NCI-H187 (cell line): Measurements from ENCODE around the gene APOBEC3C.
"Not testable (repeated sequence)": the region's sequence is repeated elsewhere in the genome, so short reads cannot be mapped to it uniquely, and the experiment has no call there.

ENCODE experiments used
- DNase-seq, 2 experiments: peaks; one replicate each; lab custom pipeline; 2025; lab: John Stamatoyannopoulos, UW

The APOBEC3C gene

DNA sequence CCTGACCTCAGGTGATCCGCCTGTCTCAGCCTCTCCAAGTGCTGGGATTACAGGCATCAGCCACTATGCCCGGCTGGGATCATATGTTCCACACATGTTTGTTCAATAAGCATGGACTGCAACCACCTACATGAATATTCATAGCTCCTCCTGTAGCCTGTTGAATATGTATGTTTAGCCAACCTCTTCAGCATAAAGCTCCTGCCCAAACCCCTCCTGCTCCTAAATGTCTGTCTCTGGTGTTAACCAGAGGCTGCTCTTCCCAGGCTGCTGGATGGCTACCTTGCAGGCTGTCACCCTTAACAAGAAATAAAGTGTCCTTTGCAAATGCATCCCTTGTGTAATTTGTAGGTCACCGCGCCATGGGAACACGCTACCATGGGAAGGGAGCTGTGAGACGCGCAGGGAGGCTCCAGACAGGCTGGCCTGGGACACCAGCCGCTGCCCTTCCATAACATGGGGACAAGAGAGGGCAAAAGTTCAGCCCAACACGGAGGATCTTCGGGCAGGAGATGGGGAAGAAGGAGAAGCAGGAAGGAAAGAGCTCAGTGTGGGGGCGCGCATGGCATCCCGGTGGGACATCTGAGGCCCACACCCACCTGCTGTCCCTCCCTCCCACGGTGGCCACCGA, 6.1 kb downstream of the APOBEC3C start:
- not testable (repeated sequence) for DNase-seq

DNA sequence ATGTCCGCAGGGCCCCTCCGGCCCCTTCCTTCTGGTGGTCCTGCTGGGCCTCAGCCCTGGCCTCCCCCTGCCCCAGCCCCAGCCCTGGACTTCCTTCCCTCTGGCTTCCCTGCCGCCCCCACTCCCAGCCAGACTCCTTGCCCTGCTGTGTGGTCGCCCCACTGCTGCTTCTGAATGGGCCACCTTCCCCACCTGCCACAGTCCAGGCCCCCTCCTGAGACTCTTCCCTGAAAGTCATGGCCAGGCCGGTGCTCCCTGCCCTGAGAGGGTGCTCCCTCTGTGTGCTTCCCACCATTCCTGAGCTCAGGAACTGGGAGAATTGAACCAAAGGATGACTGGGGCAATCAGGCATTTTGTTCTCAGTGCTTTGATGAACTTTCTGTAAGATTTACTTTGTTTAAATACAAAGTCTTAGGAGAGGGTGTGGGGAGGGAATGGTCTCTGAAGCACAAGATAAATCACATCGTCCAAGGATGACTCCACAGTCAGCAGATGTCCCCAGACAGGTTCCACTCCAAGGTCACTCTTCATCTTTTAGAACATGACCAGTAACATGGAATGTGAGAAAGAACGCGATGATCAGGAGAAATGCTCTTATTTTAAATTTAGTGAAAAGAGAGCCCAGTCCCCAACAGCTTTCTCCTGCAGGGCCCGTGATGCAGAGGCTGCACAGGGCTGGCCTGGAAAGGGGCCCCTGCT, 7.6 kb downstream of the APOBEC3C start:
- no peak for DNase-seq

DNA sequence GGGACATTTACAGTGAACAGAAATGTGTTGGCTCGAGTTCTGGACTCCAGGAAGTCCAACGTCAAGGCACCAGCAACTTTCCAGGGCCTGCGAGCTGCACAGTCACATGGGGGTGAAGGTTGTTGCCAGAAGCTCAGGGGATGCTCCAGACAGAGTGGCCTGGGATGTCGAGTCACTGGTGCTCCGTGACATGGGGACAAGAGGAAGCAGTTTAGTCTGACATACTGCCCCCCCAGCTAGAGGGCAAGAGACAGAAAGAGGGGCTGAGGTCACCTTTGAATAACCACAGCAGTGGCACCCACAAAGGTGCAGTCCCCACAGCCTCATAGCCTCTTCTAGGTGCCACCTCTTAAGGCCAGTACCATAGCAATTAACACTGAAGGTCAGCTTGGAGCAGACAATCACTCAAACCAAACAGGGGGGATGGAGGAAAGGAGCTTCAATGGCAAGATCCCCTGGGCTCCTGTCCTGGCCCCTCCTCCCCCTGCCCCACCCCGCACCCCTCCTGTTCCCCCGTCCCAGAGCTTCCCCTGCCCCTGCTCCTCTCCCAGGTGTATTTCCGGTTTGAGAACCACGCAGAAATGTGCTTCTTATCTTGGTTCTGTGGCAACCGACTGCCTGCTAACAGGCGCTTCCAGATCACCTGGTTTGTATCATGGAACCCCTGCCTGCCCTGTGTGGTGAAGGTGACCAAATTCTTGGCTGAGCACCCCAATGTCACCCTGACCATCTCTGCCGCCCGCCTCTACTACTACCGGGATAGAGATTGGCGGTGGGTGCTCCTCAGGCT, 10.7 kb downstream of the APOBEC3C start:
- no peak for DNase-seq

DNA sequence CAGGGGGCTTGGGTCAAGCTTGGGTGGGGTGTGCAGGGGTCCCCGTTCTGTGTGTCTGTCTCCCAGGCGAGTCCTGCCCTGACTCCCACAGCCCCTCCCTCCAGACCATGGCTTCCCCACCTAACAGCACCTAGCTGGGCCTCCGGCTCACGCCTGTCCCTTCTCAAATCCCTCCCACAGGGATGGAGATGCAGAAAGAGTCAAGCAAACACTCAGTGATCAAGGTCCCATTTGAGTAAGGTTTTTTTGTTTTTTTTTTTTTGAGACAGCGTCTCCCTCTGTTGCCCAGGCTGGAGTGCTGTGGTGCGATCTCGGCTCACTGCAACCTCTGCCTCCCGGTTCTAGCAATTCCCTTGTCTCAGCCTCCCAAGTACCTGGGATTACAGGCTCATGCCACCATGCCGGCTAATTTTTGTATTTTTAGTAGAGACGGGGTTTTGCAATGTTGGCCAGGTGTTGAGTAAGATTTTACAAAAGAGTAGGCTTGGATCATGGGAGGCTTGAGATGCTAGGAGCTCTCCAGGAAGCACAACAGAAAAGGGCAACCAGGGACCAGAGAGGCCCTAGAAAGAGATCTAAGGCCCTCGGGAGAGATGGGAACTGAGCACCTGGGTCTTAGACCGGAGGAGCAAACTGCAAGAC, 12.6 kb downstream of the APOBEC3C start:
- DNase-seq, result no peak

DNA sequence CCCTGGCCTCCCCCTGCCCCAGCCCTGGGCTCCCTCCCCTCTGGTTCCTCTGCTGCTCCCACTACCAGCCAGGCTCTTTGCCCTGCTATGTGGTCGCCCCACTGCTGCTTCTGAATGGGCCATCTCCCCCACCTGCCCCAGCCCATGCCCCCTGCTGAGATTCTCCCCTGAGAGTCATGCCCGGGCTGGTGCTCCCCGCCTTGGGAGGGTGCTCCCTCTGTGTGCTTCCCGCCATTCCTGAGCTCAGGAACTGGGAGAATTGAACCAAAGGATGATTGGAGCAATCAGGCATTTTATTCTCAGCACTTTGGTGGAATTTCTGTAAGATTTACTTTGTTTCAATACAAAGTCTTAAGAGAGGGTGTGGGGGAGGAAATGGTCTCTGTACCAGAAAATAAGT, 13.7 kb downstream of the APOBEC3C start:
- no peak for DNase-seq

DNA sequence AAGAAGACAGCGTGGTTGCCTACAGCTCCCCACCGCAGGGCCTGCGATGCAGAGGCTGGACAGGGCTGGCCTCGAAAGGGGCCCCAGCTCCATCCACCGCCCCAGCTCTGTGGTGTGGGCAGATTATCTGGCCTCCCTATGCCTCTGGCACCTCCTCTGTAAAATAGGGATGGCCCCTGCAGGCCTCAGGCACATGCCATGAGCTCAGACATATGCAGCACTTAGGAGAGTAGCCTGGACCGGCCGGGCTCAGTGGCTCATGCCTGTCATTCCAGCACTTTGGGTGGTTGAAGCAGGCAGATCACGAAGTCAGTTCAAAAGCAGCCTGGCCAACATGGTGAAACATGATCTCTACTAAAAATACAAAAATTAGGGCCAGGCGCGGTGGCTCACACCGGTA, 14.2 kb downstream of the APOBEC3C start:
- DNase-seq, result no peak

DNA sequence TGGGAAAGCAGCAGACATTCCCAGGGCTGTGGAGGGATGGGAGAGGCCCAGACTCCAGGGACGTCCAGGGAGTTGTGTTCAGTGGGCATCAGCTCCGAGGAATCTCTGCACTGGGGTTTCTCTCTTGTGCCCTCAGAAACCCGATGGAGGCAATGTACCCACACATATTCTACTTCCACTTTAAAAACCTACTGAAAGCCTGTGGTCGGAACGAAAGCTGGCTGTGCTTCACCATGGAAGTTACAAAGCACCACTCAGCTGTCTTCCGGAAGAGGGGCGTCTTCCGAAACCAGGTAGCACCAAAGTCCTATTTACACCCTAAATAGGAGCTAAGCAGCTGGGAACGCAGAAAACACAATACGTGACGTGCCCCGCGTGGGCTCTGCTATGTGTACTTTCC, 15.2 kb downstream of the APOBEC3C start:
- no peak for DNase-seq

DNA sequence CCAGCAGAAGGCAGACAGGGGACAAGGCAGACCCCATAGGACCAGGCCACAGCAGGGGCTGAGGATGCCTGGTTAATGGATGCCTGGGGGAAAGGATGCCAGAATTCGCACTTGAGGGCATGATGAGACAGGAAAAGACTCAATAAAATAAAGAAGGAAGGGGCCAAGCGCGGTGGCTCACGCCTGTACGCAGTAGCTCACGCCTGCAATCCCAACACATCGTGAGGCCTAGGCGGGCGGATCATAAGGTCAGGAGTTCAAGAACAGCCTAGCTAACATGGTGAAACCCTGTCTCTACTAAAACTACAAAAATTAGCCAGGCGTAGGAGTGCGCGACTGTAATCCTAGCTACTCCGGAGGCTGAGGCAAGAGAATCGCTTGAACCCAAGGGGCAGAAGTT, 16.6 kb downstream of the APOBEC3C start:
- no peak for DNase-seq

DNA sequence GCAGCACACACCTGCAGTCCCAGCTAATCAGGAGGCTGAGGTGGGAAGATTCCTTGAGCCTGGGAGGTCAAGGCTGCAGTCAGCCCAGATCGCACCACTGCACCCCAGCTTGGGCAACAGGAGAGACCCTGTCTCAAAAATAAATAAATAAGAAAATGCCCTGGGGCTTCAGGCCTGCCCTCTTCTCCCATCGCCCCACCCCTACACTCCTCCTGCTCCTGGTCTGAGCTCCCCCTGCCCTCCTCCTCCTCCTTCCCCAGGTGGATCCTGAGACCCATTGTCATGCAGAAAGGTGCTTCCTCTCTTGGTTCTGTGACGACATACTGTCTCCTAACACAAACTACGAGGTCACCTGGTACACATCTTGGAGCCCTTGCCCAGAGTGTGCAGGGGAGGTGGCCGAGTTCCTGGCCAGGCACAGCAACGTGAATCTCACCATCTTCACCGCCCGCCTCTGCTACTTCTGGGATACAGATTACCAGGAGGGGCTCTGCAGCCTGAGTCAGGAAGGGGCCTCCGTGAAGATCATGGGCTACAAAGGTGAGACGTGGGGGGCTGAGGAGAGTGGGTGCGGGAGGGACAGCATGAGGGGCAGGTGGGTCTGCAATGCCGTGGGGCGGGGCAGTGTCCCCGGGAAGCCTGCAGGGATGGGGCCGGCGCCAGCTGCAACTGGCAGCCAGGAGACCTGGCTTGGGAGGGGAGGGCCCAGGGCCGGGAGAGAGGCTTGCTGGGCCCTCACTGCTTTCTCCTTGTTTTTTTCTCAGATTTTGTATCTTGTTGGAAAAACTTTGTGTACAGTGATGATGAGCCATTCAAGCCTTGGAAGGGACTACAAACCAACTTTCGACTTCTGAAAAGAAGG, 17.6 kb downstream of the APOBEC3C start:
- DNase-seq, result not testable (repeated sequence)

DNA sequence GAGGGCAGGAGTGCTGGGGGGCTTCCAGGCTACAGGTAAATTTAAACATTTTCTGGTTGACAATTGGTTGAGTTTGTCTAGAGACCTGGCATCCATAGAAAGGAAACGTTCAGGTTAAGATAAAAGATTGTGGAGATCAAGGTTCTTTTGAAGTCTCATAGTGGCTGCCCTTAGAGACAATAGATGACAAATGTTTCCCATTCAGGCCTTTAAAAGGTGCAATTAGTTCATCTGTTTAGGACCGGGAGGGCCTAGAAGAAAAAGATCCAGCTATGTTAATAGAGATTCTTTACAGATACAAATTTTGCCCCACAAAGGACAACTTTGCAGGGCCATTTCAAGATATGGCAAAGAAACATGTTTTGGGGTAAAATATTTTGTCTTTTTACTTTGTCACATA, 23.0 kb downstream of the APOBEC3C start:
- not testable (repeated sequence) for DNase-seq

DNA sequence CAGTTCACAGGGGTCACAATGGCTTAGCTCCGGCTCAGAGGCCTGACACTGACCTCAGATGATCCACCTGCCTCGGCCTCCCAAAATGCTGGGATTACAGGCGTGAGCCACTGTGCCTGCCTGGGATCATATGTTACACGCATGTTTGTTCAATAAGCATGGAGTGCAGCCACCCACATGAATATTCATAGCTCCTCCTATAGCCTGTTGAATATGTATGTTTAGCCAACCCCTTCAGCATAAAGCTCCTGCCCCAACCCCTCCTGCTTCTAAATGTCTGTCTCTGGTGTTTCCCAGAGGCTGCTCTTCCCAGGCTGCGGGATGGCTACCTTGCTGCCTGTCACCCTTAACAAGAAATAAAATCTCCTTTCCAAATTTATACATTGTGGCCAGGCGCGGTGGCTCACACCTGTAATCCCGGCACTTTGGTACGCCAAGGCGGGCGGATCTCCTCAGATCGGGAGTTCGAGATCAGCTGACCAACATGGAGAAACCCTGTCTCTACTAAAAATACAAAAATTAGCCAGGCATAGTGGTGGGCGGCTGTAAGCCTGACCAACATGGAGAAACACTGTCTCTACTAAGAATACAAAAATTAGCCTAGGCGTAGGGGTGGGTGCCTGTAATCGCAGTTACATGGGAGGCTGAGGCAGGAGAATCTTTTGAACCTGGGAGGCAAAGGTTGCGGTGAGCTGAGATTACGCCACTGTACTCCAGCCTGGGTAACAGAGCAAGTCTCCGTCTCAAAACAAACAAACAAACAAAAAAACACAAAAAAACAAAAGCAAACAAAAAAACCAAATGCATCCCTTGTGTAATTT, 25.5 kb downstream of the APOBEC3C start:
- no peak for DNase-seq

DNA sequence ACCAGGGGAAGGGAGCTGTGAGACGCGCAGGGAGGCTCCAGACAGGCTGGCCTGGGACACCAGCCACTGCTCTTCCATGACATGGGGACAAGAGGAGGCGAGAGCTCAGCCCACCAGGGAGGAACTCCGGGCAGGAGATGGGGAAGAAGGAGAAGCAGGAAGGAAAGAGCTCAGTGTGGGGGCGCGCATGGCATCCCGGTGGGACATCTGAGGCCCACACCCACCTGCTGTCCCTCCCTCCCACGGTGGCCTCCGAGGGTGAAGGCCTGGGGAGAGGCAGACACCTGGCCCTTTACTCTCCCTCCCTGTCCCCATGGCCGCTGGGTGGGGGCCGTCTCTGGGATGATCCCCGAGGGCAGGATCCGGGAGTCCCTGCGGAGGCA, 26.1 kb downstream of the APOBEC3C start:
- DNase-seq, result not testable (repeated sequence)

DNA sequence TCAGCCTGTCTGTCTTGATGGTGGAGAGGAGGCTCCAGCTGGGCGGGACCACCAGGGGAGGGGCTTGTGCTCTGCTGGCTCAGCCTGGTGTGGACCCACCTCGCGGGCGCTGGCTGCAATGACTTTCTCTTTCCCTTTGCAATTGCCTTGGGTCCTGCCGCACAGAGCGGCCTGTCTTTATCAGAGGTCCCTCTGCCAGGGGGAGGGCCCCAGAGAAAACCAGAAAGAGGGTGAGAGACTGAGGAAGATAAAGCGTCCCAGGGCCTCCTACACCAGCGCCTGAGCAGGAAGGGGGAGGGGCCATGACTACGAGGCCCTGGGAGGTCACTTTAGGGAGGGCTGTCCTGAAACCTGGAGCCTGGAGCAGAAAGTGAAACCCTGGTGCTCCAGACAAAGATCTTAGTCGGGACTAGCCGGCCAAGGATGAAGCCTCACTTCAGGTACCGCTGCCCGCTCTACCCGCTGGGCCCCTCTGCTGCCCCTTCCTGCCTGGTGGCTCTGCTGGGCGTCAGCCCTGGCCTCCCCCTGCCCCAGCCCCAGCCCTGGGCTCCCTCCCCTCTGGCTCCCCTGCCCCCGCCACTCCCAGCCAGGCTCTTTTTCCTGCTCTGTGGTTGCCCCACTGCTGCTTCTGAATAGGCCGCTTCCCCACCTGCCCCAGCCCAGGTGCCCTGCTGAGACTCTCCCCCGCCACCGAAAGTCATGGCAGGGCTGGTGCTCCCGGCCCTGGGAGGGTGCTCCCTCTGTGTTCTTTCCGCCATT, 26.7 kb downstream of the APOBEC3C start, which contains the start of gene APOBEC3F:
Gene APOBEC3F (plus strand): TSS at position 327 of the 759 bp plus-strand sequence. CDS start 97 bp downstream, at position 424.
- not testable (repeated sequence) for DNase-seq

DNA sequence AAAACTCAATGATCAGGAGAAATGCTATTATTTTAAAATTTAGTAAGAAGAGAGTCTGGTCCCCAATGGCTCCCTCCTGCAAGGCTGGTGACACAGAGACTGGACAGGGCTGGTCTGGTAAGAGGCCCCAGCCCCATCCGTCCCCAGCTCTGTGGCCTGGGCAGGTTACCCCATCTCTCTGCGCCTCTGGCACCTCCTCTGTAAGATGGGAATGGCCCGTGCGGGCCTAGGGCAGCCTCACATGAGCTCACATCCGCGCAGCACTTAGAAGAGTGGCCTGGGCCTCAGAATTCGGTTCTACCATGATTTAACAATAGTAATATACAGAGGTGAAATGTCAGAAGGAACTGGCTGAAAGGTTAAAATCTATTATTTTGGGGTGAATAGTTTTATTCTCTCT, 27.9 kb downstream of the APOBEC3C start:
- no peak for DNase-seq

DNA sequence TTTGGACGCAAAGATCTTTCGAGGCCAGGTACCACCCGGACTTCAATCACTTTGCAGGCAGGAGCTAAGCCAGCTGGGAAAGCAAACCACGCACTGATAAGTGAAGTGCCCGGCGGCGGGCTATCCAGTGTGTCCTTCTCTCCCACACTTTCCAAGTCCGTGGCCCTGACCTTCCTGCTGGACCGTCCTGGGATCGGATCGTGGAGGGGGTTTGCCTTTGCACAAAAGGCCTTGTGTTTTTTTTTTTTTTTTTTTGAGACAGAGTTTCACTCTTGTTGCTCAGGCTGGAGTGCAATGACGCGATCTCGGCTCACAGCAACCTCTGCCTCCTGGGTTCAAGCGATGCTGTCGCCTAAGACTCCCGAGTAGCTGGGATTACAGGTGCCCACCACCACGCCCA, 29.0 kb downstream of the APOBEC3C start:
- not testable (repeated sequence) for DNase-seq

DNA sequence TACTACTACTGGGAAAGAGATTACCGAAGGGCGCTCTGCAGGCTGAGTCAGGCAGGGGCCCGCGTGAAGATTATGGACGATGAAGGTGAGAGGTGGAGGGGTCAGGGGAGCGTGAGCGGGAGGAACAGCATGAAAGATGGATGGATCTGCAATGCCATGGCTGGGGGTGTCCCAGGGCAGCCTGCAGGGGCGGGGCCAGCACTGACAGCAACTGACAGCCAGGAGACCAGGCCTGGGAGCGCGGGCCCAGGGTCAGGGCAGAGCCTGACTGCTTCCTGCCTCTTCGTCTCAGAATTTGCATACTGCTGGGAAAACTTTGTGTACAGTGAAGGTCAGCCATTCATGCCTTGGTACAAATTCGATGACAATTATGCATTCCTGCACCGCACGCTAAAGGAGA, 31.1 kb downstream of the APOBEC3C start:
- DNase-seq, result not testable (repeated sequence)

DNA sequence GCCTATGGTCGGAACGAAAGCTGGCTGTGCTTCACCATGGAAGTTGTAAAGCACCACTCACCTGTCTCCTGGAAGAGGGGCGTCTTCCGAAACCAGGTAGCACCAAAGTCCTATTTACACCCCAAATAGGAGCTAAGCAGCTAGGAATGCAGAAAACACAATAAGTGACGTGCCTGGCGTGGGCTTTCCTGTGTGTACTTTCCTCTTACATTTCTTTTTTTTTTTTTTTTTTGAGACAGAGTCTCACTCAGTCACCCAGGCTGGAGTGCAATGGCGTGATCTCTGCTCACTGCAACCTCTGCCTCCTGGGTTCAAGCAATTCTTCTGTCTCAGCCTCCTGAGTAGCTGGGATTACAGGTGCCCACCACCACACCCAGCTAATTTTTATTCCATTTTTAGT, 35.4 kb downstream of the APOBEC3C start:
- DNase-seq, result not testable (repeated sequence)

DNA sequence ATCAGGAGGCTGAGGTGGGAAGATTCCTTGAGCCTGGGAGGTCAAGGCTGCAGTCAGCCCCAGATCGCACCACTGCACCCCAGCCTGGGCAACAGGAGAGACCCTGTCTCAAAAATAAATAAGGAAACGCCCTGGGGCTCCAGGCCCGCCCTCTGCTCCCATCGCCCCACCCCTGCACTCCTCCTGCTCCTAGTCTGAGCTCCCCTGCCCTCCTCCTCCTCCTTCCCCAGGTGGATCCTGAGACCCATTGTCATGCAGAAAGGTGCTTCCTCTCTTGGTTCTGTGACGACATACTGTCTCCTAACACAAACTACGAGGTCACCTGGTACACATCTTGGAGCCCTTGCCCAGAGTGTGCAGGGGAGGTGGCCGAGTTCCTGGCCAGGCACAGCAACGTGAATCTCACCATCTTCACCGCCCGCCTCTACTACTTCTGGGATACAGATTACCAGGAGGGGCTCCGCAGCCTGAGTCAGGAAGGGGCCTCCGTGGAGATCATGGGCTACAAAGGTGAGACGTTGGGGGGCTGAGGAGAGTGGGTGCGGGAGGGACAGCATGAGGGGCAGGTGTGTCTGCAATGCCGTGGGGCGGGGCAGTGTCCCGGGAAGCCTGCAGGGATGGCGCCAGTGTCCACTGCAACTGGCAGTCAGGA, 37.9 kb downstream of the APOBEC3C start:
- DNase-seq, result not testable (repeated sequence)

DNA sequence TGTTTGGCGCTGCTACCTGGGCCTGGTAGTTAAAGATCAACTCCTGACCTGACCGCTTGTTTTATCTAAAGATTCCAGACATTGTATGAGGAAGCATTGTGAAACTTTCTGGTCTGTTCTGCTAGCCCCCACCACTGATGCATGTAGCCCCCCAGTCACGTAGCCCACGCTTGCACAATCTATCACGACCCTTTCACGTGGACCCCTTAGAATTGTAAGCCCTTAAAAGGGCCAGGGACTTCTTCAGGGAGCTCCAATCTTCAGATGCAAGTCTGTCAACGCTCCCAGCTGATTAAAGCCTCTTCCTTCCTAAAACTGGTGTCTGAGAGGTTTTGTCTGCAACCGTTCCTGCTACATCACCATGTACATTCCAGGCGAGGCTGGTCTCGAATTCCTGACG, 41.6 kb downstream of the APOBEC3C start:
- DNase-seq, result no peak
